Uterine smooth muscle cell (primary cell): Measurements from ENCODE around the gene SPATA7. TPM values are rescaled to one million over a fixed set of nuclear protein-coding genes. Genes with fewer than 3 reads are reported as not detected.

Experiments used
- total RNA-seq: library from RNA; depleted of rRNA; stranded (reverse); fragments of >200 nt; gene quantifications from 2 replicates; pipeline ENCODE4 v1.2.3, GENCODE V29; 2014

Gene SPATA7
- total RNA-seq: 13.7 and 16.5 TPM in 2 replicates

GRCh38 chr14:88385212-88386101 is at the start of gene SPATA7:
Gene SPATA7, plus strand, starts transcription at chr14:88385657. Its CDS starts 162 bp downstream, at chr14:88385819.

Other genes starting within 250 kb of the SPATA7 start
- not detected in 2 replicates for gene KCNK10, start 62.4 kb upstream of the SPATA7 start, total RNA-seq
- 9.0 and 11.0 TPM in 2 replicates for gene PTPN21, start 169.3 kb downstream of the SPATA7 start, total RNA-seq
- gene ZC3H14, start 177.4 kb downstream of the SPATA7 start, total RNA-seq: 62.2 and 86.3 TPM in 2 replicates